Esophagus muscularis mucosa (tissue), 4 donors: ENCODE measurements around the gene CCT3. TPM values are rescaled to one million over a fixed set of nuclear protein-coding genes. Genes with fewer than 3 reads are reported as not detected.

Source experiments
- DNase-seq: peaks from one replicate; pipeline ENCODE4 v3.0.0-alpha.2; 2017; ENCODE audit errors: extremely low spot score
- H3K27ac ChIP-seq, 4 donors: fragments of 200-600 bp; sonication (generic); replicated peaks in 1 of 4; 1 replicate in 3 of 4; 2 replicates in 1 of 4; pipeline ENCODE4 v1.5.1; 2016 to 2019; ENCODE audit warnings: mild to moderate bottlenecking in 1 of 4
- H3K27me3 ChIP-seq, 4 donors: fragments of 200-600 bp; sonication (generic); one replicate each; pipeline versions ENCODE4 v1.5.1 to v1.6.0; 2016 to 2019
- H3K36me3 ChIP-seq, 4 donors: fragments of 200-600 bp; sonication (generic); one replicate each; pipeline ENCODE4 v1.5.1; 2016 to 2019
- H3K4me1 ChIP-seq, 4 donors: fragments of 200-600 bp; sonication (generic); one replicate each; pipeline ENCODE4 v1.5.1; 2016 to 2019
- H3K4me3 ChIP-seq, 4 donors: fragments of 200-600 bp; sonication (generic); 1 replicate in 2 of 4; 2 replicates in 2 of 4; pipeline ENCODE4 v1.5.1; 2016 to 2019; ENCODE audit warnings: mild to moderate bottlenecking in 4 of 4, moderate library complexity in 1 of 4
- H3K9me3 ChIP-seq, 4 donors: fragments of 200-600 bp; sonication (generic); 1 replicate in 3 of 4; 2 replicates in 1 of 4; pipeline ENCODE4 v1.5.1; 2016 to 2019
- CTCF ChIP-seq, 3 experiments: fragments of 200-600 bp in 2 of 3; fragments of 450-650 bp in 1 of 3; sonication (generic) in 2 of 3; IDR thresholded peaks; one replicate each; pipeline ENCODE4 v1.5.1; 2017 to 2019; ENCODE audit warnings: antibody characterized with exemption in 3 of 3, mild to moderate bottlenecking in 2 of 3, moderate library complexity in 1 of 3
- EP300 ChIP-seq: sonication (generic); formaldehyde crosslinking; IDR thresholded peaks from one replicate; pipeline ENCODE4 v1.6.1; 2017; ENCODE audit warnings: antibody characterized with exemption
- POLR2A ChIP-seq: fragments of 450-650 bp; IDR thresholded peaks from one replicate; pipeline ENCODE4 v1.6.1; 2017; ENCODE audit warnings: antibody characterized with exemption, moderate library complexity, mild to moderate bottlenecking, low read depth
- POLR2AphosphoS5 ChIP-seq, 2 donors: sonication (generic); formaldehyde crosslinking; IDR thresholded peaks; one replicate each; pipeline ENCODE4 v1.6.1; 2017; ENCODE audit warnings: antibody characterized with exemption in 2 of 2
- WGBS: methylation state at CpG from one replicate; pipeline ENCODE4 v1.1.5; 2018; 5-methylcytosine and 5-hydroxymethylcytosine counted together
- intact Hi-C: fragments of 100-400 bp; cut with DNase I; formaldehyde crosslinking; loops from one replicate; pipeline ENCODE4 v1.15.1; 2023
- total RNA-seq, 4 donors: library from RNA; depleted of rRNA; stranded (reverse); fragments of >200 nt; gene quantifications; one replicate each; pipeline versions ENCODE4 v1.1.0 to v1.2.1, GENCODE V29; 2016

The CCT3 gene
- total RNA-seq, 4 donors from 2014 or later: 172 to 241 (median 222) TPM

GRCh38 chr1:156266051-156266450 is 72.0 kb downstream of the CCT3 start:
- H3K9me3 ChIP-seq: no peaks in the 10 kb centered on the region
- WGBS: 89% methylated on average over 13 of the region's 13 CpGs
- H3K36me3 ChIP-seq: peaks cover 53 to 100% (median 97%) of the 10 kb centered on the region in 4 donors
- H3K27me3 ChIP-seq: no peaks in the 10 kb centered on the region
- peaks cover 0 to 9% (median 0%) of the 10 kb centered on the region in 4 donors for H3K4me1 ChIP-seq
- no peak for DNase-seq
- intact Hi-C loops: no loop called here
- no peak for TF ChIP-seq EP300
- TF ChIP-seq CTCF (IDR thresholded peaks at IDR 0.05): no peak
- TF ChIP-seq POLR2AphosphoS5 (IDR thresholded peaks at IDR 0.05): no peak
- no peak for TF ChIP-seq POLR2A
- H3K4me3 ChIP-seq: no peak overlapping the region
- H3K27ac ChIP-seq: no peak overlapping the region

GRCh38 chr1:156263288-156263655 is 74.8 kb downstream of the CCT3 start:
- no peak for TF ChIP-seq POLR2AphosphoS5 (IDR thresholded peaks at IDR 0.05)
- no peak for TF ChIP-seq EP300
- no peak for TF ChIP-seq POLR2A
- TF ChIP-seq CTCF (IDR thresholded peaks at IDR 0.05): no peak
- no peak overlapping the region for H3K27ac ChIP-seq
- peaks cover 78 to 100% (median 97%) of the 10 kb centered on the region in 4 donors for H3K36me3 ChIP-seq
- H3K4me1 ChIP-seq: peaks cover 0 to 9% (median 0%) of the 10 kb centered on the region in 4 donors
- H3K4me3 ChIP-seq: no peak overlapping the region
- intact Hi-C loops: no loop called here
- no peaks in the 10 kb centered on the region for H3K9me3 ChIP-seq
- 92% methylated on average over 9 of the region's 9 CpGs for WGBS
- H3K27me3 ChIP-seq: no peaks in the 10 kb centered on the region
- no peak for DNase-seq

- TF ChIP-seq POLR2A: no peak
- no peak for TF ChIP-seq CTCF (IDR thresholded peaks at IDR 0.05)
- no peak for TF ChIP-seq POLR2AphosphoS5 (IDR thresholded peaks at IDR 0.05)
- no peak for TF ChIP-seq EP300
- Histone ChIP-seq H3K4me1 (peaks cover 0 to 9% (median 0%) of the 10 kb centered on the region in 4 donors), H3K27ac (no peak overlapping the region), H3K36me3 (peaks cover 78 to 100% (median 97%) of the 10 kb centered on the region in 4 donors), H3K9me3 (no peaks in the 10 kb centered on the region), H3K27me3 (no peaks in the 10 kb centered on the region), H3K4me3 (no peak overlapping the region)
- 66% methylated on average over 9 of the region's 9 CpGs for WGBS
- intact Hi-C loops: no loop called here
- DNase-seq: no peak
Measured at GRCh38 chr1:156262461-156263287, 75.4 kb downstream of the CCT3 start.

- no peak overlapping the region for H3K4me3 ChIP-seq
- WGBS: 86% methylated on average over 2 of the region's 2 CpGs
- no peak overlapping the region for H3K27ac ChIP-seq
- H3K4me1 ChIP-seq: peaks cover 0 to 9% (median 0%) of the 10 kb centered on the region in 4 donors
- H3K27me3 ChIP-seq: no peaks in the 10 kb centered on the region
- H3K9me3 ChIP-seq: no peaks in the 10 kb centered on the region
- peaks cover 73 to 100% (median 97%) of the 10 kb centered on the region in 4 donors for H3K36me3 ChIP-seq
- DNase-seq: no peak
- TF ChIP-seq EP300 (no peak), POLR2AphosphoS5 (IDR thresholded peaks at IDR 0.05) (no peak), CTCF (IDR thresholded peaks at IDR 0.05) (no peak), POLR2A (no peak)
- intact Hi-C loops: no loop called here
Measured at GRCh38 chr1:156260896-156261295, 77.2 kb downstream of the CCT3 start.
